NCI-H187 treated with DMSO at 0.1 percent for 48 hours (cell line): ENCODE data around the gene RXFP2.

Experiments
- DNase-seq: peaks from one replicate; lab custom pipeline; 2025; lab: John Stamatoyannopoulos, UW

Gene RXFP2

GRCh38 chr13:31827707-31828106 lies 88.4 kb downstream of the RXFP2 start:
- no peak for DNase-seq

DNA sequence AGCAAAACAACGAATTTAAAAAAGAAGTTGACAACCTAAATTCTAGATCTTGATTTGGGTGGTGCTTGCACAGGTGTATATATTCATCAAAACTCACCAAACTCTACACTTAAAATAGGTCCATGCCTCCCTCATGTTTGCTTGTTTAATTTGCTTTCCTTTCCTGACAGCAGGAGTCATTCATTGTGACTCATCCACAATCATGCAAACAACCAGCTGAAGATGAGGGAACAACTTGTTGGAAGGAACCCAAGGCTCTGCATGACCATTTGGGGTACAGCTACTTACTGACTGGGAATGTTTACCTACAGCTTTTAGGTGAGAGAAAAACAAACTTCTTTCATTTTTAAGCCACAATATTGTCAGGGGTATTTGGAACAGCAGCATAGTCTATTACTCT lies 96.6 kb downstream of the RXFP2 start:
- DNase-seq, result no peak

GRCh38 chr13:31843044-31843443 lies 103.7 kb downstream of the RXFP2 start:
- no peak for DNase-seq

GRCh38 chr13:31846182-31846938 lies 107.0 kb downstream of the RXFP2 start:
- peak; percentile 21 for DNase-seq

GRCh38 chr13:31846961-31847752 lies 107.8 kb downstream of the RXFP2 start:
- DNase-seq, result no peak

DNA sequence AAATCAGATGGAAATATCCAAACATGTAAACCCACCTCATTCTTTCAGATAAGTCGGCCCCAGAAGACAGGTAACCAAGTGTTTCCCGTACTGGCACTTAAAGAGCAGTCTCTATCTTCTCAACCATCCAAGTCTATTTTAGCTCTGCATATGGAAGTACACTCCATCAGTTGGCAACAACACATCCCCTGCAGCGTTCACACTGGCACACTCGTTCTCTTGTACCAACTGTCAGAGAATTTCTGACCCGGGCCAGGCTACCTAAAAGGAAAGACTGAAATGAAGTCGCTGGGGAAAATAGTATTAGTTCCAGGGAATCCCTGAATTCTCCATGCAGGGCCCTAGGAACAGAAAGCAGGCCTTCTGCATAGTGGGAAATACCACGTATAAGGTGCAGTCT lies 109.3 kb downstream of the RXFP2 start:
- DNase-seq, result no peak

DNA sequence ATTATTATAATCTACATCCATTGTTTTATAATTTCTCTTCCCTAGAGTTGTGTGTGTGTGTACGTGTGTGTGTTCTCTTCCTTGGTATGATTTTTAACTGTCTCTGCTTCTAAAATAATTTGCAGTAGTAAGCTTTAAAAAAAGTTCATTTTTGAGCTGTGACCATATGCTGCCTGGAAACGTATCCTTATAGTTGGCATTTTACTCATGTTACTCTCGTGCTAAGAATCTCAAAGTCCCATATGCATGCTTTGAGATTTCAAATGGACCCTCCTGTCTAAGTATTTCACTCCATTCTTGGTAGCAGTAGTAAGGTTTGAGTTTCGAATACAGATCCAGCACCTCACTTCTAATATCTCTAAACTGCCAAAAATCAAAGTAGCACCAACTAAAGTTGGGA lies 109.9 kb downstream of the RXFP2 start:
- no peak for DNase-seq

- DNase-seq, result no peak
Measured at GRCh38 chr13:31850041-31850555, 110.8 kb downstream of the RXFP2 start.

DNA sequence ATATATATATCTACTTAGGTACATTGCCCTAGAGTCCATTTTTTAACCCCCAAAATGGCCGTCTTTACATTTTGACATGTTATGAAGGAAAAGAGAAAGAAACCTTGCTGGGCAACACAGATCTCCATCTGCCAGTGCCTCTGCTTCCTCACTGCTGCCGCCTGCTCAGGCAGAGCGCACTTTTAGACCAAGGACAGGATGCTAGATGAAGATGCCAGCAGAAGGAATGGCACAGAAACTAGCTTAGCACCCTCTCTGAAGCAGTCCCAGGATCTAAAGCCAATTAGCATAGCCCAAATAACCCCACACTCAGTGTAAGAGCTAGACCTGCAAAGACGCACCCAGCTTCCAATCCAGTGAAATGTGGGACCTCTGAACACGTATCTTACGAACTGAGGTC lies 111.9 kb downstream of the RXFP2 start:
- DNase-seq, result no peak
